HCT116 (cell line): ENCODE measurements around the gene EFNB1. TPM values are rescaled to one million over a fixed set of nuclear protein-coding genes. Genes with fewer than 3 reads are reported as not detected.

Experiments
- total RNA-seq: library from RNA; stranded (reverse); gene quantifications from one replicate; pipeline ENCODE4 v1.2.1, GENCODE V29; 2021; ENCODE audit not compliant: unreplicated experiment

Gene EFNB1
- total RNA-seq, 1 experiment from 2014 or later, result 14.7 TPM

Other genes starting within 250 kb of the EFNB1 start
- 5.4 TPM for gene STARD8, start 181.4 kb upstream of the EFNB1 start, total RNA-seq